ENCODE results near the gene EXOSC2. TPM values are rescaled to one million over a fixed set of nuclear protein-coding genes. Genes with fewer than 3 reads are reported as not detected.

The EXOSC2 gene
- total and polyA plus RNA-seq, 8 donors = 6.4 to 36.9 (median 14.3) TPM

DNA sequence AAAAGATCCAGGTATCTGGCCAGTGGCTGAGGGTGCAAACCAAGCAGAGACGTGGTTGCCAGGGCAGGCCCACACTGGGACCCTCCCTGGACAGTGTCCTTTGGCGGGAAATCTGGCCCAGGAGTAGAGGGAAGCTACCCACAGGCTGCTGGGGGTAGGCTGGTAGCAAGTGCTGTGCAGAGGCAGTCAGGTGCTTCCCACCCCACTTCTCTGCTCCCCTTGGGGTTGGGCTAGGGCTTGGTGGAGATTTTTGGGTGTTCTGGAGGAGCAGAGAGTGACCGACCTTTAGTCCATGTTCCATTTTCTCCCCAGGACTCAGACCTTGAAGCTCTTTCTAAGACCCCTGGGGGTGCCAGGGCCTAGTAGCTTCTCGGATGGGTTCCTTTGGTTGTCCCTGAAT is 23.6 kb upstream of the EXOSC2 start:
- DNase-seq = no peak
- WGBS, 5 donors = 73 to 94% (median 86%) methylated on average over 4 of the region's 4 CpGs
- peaks cover 9 to 40% (median 40%) of the 10 kb centered on the region in 3 donors for H3K27me3 ChIP-seq

DNA sequence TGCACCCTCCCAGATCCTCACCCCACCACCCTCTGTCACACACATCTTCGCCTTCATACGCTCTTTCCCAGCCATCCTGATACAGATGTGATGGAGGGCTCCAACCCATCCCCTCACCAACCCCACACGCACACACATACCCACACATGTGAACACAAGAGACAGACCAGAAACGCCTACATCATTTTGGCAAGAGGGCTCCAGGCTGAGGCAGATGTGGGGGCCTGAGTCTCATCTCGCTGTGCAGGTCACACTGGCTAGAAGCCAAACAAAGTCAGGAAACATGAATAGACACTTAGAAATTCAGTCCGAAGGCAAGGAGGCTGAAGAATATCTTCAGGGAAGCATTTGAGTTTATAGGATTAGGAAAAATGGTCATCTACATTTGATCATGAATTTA is 22.9 kb upstream of the EXOSC2 start:
- Histone ChIP-seq H3K27ac (no peak overlapping the region), H3K27me3 (peaks cover 7 to 33% (median 33%) of the 10 kb centered on the region in 3 donors), H3K4me3 (no peak overlapping the region), H3K9me3 (no peaks in the 10 kb centered on the region), H3K4me1 (peaks cover 5 to 12% (median 11%) of the 10 kb centered on the region in 4 donors), H3K36me3 (no peaks in the 10 kb centered on the region)
- TF ChIP-seq, protein P1, sequence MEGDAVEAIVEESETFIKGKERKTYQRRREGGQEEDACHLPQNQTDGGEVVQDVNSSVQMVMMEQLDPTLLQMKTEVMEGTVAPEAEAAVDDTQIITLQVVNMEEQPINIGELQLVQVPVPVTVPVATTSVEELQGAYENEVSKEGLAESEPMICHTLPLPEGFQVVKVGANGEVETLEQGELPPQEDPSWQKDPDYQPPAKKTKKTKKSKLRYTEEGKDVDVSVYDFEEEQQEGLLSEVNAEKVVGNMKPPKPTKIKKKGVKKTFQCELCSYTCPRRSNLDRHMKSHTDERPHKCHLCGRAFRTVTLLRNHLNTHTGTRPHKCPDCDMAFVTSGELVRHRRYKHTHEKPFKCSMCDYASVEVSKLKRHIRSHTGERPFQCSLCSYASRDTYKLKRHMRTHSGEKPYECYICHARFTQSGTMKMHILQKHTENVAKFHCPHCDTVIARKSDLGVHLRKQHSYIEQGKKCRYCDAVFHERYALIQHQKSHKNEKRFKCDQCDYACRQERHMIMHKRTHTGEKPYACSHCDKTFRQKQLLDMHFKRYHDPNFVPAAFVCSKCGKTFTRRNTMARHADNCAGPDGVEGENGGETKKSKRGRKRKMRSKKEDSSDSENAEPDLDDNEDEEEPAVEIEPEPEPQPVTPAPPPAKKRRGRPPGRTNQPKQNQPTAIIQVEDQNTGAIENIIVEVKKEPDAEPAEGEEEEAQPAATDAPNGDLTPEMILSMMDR (IDR thresholded peaks at IDR 0.05) = no peak
- TF ChIP-seq POLR2A (IDR thresholded peaks at IDR 0.05) (no peak), EP300 (IDR thresholded peaks at IDR 0.05) (no peak), POLR2AphosphoS5 (IDR thresholded peaks at IDR 0.05) (no peak)
- intact Hi-C loops (cut with DNase I; ENCODE audit: low total_unique reads) = no loop called here
- WGBS, 5 donors = 76 to 87% (median 85%) methylated on average over 6 of the region's 6 CpGs
- DNase-seq = no peak

More for the DNA sequence above, 23.6 kb upstream of the EXOSC2 start:
- no peaks in the 10 kb centered on the region for H3K36me3 ChIP-seq
- no peak overlapping the region for H3K27ac ChIP-seq
- intact Hi-C loops (cut with DNase I; ENCODE audit: low total_unique reads) = no loop called here
- H3K4me1 ChIP-seq = peaks cover 11 to 19% (median 18%) of the 10 kb centered on the region in 4 donors
- TF ChIP-seq, protein P1 (IDR thresholded peaks at IDR 0.05) = no peak
- TF ChIP-seq POLR2A (IDR thresholded peaks at IDR 0.05) (no peak), POLR2AphosphoS5 (IDR thresholded peaks at IDR 0.05) (no peak), EP300 (IDR thresholded peaks at IDR 0.05) (no peak)
- H3K4me3 ChIP-seq = no peak overlapping the region
- H3K9me3 ChIP-seq = no peaks in the 10 kb centered on the region

DNA sequence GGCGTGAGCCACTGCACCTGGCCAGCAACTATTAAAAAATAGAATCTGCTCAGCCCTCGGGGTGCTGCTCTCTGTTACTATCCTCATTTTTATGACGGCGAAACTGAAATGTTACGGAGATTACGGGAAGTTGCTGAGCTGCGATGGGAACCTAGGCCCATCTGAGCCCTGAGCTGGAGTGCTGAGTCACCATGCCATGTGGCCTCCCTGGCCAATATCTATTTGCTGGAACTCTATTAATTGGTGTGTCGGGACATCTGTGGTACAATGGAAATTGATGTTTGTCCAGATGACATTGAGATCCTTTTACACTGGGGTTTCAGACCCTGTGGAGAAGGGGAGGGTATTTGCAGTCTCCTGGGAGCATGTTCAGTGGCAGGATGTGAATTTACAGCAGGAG is 21.1 kb upstream of the EXOSC2 start:
- H3K36me3 ChIP-seq = no peaks in the 10 kb centered on the region
- intact Hi-C loops (cut with DNase I; ENCODE audit: low total_unique reads) = no loop called here
- H3K27me3 ChIP-seq = peaks cover 0 to 15% (median 15%) of the 10 kb centered on the region in 3 donors
- H3K9me3 ChIP-seq = no peaks in the 10 kb centered on the region
- H3K27ac ChIP-seq = no peak overlapping the region
- H3K4me3 ChIP-seq = no peak overlapping the region
- no peak for DNase-seq
- WGBS, 5 donors = 83 to 91% (median 90%) methylated on average over 8 of the region's 8 CpGs
- H3K4me1 ChIP-seq = no peaks in the 10 kb centered on the region
- TF ChIP-seq POLR2AphosphoS5 (IDR thresholded peaks at IDR 0.05) (no peak), POLR2A (IDR thresholded peaks at IDR 0.05) (no peak), EP300 (IDR thresholded peaks at IDR 0.05) (no peak)
- TF ChIP-seq, protein P1 (IDR thresholded peaks at IDR 0.05) = no peak

DNA sequence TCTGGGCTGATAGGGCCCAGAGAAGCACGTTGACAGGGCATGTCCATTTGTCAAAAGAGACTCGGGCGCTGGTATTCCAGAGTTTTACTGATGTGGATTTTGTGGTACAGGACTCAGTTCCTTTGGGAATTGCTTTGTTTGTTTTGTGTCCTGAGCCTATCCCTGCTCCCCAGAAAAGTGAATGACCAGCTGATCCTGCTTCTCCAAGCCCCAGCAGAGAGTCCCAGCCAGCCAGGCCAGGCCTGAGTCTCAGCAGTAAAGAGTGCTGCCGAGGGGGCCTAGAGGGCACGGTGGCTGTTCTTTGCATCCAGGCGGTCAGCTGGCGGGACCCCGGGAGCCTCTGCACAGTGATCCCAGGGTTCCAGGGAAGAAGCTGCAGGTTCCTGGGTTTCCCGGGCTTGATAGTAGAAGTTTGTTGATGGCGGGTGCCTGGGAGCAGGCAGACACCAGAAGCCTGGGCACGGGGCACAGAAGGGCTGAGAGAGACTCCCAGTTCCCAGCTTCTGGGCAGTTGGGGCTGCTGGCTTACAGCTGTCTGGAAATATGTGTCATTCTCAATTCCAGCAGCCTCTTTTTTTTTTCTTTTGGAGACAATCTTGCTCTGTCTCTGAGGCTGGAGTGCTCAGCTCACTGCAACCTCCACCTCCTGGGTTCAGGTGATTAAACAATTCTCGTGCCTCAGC is 20.5 kb upstream of the EXOSC2 start:
- DNase-seq = no peak
- Histone ChIP-seq H3K27ac (no peak overlapping the region), H3K4me1 (no peaks in the 10 kb centered on the region), H3K4me3 (no peak overlapping the region), H3K27me3 (peaks cover 0 to 9% (median 9%) of the 10 kb centered on the region in 3 donors), H3K9me3 (no peaks in the 10 kb centered on the region), H3K36me3 (no peaks in the 10 kb centered on the region)
- TF ChIP-seq EP300 (IDR thresholded peaks at IDR 0.05) = no peak
- TF ChIP-seq POLR2AphosphoS5 (IDR thresholded peaks at IDR 0.05) = no peak
- TF ChIP-seq, protein P1 (IDR thresholded peaks at IDR 0.05) = no peak
- TF ChIP-seq POLR2A (IDR thresholded peaks at IDR 0.05) = no peak
- intact Hi-C loops (cut with DNase I; ENCODE audit: low total_unique reads) = no loop called here
- WGBS, 5 donors = 74 to 82% (median 81%) methylated on average over 8 to 12 of the region's 12 CpGs
